Stimulated activated CD8-positive, alpha-beta memory T cell treated with anti-CD3 and anti-CD28 coated beads, Interleukin-15, amount 100 ng/mL, for 4 hours (primary cell): Measurements from ENCODE around the gene MICA.
"Not testable (repeated sequence)": the region's sequence is repeated elsewhere in the genome, so short reads cannot be mapped to it uniquely, and the experiment has no call there.

Experiments used
- DNase-seq, 2 donors: peaks; one replicate each; pipeline ENCODE4 v3.0.0-alpha.2; 2020; ENCODE audit warnings: low read depth in 2 of 2

MICA gene

DNA sequence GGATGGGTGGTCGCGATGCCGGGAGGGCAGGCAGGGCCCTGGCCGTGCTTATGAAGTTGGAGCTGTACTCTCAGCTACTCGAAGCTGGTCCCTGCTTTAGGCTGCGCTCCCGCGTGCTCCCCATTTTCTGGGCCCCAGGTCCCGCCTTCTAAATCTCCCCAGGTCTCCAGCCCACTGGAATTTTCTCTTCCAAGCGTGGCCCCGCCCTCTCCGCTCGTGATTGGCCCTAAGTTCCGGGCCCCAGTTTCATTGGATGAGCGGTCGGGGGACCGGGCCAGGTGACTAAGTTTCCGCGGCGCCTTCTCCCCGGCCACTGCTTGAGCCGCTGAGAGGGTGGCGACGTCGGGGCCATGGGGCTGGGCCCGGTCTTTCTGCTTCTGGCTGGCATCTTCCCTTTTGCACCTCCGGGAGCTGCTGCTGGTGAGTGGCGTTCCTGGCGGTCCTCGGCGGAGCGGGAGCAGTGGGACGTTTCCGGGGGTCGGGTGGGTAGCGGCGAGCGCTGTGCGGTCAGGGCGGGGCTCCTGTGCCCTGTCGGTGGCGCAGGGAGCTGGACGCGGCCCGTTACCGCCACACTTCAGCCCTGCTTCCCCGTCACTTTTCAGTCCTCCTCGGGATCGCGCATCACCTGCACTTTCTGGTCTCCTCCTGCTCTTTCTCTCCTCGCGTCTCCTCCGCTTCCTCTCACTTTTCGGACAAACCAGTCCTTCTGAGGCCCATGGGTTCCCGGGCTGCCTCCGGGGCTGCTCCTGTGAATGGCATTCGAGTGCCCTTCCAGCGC lies at the start of gene MICA:
MICA (plus strand) TSS at position 313 of the 778 bp plus-strand sequence; CDS start at position 351, 38 bp downstream.
- DNase-seq = peak; percentile 30 to 48

DNA sequence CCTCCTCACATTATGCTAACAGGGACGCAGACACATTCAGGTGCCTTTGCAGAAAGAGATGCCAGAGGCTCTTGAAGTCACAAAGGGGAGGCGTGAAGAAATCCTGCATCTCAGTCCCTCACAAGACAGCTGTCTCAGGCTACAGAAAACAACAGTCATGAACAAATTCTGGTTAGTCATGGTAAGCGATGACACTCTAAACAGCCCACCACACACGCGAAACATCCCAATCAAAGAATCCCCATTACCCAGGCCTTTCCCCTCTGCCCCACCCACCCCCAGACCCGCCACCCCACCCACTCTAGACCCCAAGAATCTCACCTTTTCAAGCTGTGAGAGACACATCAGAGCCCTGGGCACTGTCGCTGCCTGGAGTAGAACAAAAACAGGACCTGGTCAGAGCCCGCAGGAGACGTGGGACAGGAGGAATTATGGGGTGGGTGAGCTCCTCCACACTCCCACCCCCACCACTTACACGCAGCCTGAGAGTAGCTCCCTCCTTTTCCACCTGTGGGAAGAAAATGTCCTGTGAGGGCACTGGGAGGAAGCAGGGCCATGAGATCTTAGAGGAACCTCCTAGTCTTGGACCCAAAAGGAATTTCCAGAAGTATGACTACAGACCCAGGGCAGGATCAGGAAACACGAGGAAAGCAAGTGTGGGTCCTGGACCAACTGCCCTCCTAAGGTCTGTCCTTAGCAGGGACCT lies 49.1 kb upstream of the MICA start:
- DNase-seq = no peak

DNA sequence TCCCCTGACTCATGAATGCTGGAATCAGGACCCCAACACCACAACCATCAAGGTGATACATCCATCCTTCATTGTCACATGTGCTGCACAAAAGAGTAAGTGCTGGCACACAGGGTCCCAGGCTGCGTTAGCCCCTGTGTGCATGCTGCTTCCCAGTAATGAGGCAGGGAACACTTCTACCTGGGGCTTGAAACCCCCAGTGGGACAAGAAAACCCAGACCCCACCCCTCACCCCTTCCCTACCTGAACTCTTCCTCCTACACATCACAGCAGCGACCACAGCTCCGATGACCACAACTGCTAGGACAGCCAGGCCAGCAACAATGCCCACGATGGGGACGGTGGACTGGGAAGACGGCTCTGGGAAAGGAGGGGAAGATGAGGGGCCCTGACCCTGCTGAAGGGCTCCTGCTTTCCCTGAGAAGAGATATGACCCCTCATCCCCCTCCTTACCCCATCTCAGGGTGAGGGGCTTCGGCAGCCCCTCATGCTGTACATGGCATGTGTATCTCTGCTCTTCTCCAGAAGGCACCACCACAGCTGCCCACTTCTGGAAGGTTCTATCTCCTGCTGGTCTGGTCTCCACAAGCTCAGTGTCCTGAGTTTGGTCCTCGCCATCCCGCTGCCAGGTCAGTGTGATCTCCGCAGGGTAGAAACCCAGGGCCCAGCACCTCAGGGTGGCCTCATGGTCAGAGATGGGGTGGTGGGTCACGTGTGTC lies 48.4 kb upstream of the MICA start:
- no peak for DNase-seq

DNA sequence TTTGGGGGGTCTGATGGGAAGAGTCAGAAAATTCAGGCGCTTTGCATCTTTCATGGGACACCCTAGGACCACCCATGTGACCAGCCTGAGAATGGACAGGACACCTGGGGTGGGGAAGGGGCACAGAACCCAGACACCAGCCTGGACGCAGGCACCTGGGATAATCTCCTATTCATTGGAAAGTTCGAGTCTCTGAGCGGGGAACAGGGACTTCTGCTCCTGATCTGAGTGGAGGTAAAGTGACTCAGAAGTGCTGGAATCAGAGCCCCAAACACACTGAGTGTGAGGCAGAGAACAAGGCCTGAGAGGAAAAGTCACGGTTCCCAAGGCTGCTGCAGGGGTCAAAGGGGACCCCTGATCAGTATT lies 47.8 kb upstream of the MICA start:
- no peak for DNase-seq

DNA sequence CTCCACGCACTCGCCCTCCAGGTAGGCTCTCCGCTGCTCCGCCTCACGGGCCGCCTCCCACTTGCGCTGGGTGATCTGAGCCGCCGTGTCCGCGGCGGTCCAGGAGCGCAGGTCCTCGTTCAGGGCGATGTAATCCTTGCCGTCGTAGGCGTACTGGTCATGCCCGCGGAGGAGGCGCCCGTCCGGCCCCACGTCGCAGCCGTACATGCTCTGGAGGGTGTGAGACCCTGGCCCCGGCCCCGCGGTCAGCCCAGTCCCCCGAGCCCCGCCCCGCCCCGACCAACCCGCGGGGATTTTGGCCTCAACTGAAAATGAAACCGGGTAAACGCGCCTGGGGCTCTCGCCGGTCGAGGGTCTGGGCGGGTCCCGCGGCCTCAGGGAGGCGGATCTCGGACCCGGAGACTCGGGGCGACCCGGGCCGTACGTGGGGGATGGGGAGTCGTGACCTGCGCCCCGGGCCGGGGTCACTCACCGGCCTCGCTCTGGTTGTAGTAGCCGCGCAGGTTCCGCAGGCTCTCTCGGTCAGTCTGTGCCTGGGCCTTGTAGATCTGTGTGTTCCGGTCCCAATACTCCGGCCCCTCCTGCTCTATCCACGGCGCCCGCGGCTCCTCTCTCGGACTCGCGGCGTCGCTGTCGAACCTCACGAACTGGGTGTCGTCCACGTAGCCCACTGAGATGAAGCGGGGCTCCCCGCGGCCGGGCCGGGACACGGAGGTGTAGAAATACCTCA lies 47.0 kb upstream of the MICA start:
- no peak for DNase-seq

DNA sequence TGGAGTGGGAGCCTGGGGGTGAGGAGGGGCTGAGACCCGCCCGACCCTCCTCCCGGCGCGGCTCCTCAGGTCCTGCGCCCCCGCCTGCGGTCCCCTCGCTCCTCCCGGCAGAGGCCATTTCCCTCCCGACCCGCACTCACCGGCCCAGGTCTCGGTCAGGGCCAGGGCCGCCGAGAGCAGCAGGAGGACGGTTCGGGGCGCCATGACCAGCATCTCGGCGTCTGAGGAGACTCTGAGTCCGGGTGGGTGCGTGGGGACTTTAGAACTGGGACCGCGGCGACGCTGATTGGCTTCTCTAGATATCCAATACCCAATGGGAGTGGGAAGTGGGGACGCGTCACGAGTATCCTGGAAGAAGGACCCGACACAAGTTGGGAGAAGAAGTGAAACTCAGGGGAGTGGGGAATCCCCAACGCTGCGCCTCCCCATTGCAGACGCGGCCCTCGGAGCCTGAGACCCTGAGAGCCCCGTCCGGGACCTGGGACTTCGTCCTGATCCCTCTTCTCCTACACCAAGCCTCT lies 46.4 kb upstream of the MICA start, which contains the start of gene HLA-B:
HLA-B (minus strand) TSS at position 234 of the 521 bp plus-strand sequence; CDS start at position 213, 21 bp downstream.
- DNase-seq = peak; percentile 48 to 63

DNA sequence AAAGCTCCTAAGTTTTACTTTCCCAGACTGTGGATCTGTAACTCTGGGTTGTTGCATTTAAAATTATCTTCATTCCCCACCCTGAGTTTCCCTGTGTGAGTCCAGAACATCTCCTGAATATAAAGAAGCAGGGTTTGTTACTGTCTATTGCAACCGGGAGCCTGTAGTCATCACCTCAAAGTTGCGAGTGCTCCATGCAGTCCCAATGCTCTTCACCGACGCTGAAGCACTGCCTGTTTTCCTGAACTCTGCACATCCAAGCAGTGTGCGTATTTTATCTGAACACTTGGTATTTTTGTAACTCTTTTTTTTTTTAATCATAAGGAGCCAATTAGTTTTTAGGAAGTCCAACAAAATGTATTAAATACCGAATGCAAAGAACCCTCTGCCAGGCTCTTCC lies 45.5 kb upstream of the MICA start:
- no peak for DNase-seq

DNA sequence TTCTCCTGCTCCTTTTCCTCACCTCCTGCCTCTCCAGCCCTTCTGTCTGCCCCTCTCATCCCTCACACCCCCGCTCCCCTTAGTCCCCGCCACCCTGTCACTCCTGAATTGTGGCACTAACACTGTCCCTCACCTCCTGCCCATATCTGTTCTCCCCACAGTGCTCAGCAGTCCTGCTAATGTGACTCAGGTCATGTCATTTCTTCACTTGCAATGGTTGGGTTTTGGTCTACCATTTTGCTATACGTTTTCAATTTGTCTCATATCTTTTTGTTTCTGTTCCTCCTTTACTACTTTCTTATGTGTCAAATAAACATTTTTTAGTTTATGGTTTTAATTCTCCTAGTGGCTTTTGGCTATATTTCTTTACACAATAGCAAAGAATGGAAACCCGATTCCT lies 45.1 kb upstream of the MICA start:
- DNase-seq = no peak

DNA sequence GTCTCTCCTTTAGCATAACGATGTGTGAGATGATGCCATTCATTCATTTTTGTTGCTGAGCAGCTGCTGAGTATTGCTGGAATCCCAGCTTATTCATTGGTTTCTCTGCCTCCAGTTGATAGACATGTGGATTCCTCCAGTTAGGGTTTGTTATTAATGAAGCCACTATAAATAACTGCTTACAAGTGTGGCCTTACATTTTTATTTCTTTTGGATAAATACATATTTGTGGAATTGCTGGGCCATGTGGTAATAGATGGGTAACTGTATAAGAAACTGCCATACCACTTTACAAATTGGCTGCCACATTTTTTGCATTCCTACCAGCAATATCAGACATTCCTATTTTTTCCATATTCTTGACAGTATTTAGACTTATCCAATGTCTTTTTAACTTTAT lies 43.8 kb upstream of the MICA start:
- DNase-seq = no peak

DNA sequence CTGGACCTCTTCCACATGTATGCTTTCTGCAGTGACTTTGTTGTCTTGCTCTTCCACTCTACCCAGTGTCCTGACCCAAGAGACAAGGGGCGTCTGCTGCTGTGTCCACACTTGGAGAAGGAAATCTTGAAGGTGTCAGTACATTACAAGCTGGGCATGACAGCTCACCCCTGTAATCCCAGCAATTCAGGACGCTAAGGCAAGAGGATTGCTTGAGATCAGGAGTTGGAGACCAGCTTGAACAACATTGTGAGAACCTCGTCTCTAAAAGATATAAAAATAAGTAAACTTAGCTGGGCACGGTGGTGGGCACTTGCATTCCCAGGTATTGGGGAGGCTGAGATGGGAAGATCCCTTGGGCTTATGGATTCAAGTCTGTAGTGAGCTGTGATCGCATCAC lies 40.6 kb upstream of the MICA start:
- DNase-seq = no peak

DNA sequence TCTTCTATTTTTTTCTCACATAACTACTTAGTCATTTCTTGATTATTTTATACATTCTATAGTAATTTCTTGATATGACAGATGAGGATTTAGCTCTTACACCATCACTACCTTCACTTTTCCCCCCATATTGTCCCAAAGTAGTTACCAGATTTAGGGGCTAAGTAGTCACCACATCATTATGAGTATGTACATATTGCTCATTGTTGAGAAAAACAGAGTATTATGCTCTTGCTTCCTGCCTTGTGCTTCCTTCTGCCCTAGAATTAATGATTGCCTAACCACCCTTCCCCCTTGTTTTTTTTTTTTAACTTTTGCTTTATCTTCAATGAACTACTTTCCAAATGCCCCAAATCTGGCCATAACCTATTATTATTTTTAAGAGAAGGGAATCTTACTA lies 39.6 kb upstream of the MICA start:
- no peak for DNase-seq

DNA sequence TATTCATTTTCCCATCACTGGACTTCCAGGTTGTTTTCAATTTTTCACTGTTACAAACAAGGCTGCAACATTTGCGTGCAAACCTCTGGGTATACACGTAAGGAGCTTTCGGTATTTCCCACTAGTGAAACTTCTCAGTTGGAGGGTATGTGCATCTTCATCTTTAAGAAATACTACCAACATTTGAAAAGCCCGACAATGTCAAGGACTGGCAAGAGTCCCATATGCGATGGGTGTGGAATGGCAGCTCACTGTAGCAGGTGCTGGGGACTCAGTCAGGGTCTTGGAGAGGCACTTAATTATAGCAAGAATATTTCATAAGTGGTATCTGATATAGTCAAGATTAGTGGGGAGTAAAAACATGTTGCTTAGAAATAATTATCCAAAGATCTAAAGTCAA lies 37.5 kb upstream of the MICA start:
- no peak for DNase-seq

DNA sequence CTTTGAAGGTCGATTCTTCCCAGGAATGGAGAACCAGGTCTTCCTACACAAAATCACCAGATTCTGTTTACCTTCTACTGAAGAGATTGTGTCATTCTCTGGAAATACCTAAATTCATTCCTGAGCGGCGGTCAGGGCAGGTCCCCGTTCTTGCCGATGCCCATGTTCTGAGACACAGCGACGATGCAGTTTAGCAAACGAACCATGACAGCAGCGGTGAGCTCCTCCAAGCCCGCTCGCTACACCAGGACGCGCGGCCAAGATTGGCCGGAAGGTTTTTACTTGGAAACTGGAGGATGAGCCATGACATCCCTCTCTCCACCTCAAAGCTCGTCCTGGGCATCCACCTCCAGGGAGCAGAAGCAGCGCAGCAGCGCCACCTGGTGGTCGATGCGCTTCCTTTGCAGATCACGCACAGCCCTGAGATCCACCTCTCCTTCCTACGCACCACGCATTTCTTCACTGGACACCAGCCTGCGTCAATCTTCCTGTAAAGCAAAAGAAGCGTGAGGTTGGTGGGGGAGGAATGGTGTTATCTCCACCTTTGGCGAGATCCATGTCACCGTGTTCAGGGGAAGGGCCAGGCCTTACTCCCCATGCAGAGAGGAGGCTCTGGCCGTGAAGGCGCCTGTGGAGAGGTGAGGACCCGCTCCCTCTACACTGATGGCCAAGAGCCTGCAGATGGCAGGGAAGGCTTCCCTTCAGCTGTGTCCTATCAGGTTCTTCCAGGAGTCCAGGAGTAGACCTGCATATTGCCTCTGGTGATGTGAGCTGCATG lies 36.5 kb upstream of the MICA start:
- peak; percentile 54 to 68 for DNase-seq

DNA sequence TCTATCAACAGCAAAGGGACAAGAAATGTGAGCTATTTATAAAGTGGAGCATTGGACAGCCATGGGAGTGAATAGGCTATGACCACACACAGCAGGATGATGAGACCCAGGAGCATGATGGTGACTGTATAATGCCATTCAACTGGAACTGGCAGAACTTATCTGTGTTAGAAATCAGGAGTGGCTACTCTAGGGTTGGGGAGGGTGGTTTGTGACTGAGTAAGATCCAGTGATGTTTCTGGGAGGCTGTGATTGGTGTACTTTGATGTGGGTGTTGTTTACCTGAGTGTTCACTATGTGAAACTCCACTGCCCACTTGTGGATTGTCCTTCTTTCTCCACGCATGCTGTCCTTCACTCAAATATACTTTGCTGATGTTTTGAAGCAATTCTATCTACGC lies 34.9 kb upstream of the MICA start:
- no peak for DNase-seq

DNA sequence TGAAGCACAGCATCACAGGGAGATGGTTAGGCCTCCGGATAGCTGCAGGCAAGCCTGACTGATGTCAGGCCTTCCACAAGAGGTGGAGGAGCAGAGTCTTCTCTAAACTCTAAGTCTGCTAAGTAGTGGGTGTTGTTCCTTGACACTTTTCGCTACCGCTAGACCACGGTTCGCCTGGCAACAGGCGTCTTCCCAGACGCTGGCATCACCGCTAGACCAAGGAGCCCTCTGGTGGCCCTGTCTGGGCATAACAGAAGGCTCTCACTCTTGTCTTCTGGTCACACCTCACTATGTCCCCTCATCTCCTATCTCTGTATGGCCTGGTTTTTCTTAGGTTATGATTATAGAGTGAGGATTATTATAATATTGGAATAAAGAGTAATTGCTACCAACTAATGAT lies 29.3 kb upstream of the MICA start:
- not testable (repeated sequence) for DNase-seq

DNA sequence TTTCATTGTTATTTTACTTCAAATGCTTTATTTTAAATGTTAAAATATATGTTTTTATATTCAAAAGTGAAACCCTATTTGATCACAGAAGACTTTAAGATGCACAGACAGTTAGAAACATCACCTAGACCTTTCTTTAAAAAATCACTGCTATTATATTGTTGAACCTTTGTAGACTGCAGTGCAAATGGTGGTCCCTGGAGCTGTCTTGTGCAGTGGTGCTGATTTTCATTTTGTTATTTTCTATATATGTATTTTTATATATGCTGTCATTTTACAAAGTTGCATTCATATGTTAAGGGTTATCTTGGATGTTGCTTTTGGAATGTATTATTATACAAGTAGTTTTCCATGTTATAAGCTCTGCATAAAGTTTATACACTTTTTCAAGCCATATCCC lies 27.7 kb upstream of the MICA start:
- DNase-seq = no peak

DNA sequence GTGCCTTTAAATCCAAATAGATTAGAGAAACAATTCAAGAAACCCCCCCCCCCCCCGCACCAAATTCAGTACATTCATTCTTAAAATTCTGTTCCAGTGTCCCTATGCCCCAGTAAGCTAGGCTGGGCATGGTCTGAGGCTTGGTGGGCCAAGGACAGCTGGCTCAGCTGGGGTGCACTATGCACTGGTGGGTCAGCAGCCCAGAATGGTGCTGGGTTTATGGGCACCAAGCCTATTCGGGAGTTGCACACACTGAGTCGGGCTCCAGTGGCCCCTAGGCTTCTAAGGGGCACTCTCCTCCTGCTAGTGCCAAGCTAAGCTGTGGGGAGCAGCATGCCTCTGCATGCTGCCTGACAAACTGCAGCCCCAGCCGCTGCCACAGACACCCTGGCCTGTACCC lies 26.4 kb upstream of the MICA start:
- no peak for DNase-seq

DNA sequence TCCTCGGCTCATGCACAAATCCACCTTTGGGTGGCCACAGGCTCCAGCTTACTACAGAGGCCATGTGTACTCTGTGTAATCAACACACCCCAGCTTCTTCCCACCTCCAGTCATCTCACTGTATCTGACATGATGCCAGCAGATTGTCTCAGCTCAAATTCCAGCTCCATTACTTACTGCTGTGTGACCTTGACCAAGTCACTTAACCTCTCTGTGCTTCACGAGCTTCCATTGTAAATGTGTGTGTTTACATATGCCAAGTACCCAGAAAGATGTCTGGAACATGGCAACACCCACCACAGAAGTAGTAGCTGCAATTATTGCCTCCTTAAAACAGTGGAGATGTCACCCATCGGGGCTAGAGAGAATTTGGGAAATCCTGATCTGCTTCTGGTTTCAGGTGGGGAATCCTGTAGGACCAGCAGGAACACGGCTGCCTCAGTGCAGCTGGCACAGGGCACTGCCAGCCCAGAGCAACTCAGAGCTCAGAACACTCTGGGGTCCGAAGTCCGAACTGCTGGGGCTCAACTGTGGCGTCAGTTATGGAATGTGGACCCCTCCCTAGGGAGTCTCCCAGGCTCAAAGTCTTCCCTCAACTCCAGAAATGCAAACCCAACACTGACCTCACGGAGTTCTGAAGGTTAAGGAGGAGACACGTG lies 25.2 kb upstream of the MICA start:
- no peak for DNase-seq

DNA sequence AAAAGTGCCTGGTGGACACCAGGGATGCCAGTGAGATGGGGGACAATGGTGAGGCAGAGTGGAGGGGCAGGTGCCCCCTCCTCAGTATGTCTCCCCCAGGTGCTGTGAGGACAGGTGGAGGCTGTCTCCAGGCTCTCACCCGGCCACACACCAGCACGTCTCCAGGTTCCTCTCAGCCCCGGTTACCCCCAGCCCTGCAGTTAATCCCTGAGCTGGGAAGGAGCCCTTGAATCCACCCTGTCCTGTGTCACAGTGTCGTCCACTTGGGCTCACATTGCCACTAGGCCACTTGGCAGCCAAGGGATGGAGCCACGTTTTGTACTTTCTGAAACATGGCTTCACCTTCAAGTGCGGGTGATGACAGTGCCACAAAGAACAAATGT lies 24.7 kb upstream of the MICA start:
- no peak for DNase-seq

DNA sequence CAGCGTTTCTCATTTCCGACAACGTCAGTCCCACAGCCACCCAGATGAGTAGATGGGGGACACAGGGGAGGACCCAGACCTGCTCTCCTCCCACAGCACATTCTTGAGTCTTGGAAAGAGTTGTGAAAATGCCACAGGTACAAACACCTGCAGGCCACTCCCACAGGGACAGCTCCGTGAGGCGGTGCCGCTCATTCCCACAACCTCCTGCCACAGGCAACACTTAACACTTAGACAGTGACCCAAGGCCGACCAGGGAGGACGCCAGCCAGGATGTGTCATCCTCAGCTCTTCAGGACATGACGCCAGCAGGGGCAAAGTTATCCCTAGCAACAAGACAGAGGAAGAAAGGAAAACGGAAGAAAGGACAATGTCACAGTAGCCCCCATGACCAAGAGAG lies 23.5 kb upstream of the MICA start:
- DNase-seq = no peak

DNA sequence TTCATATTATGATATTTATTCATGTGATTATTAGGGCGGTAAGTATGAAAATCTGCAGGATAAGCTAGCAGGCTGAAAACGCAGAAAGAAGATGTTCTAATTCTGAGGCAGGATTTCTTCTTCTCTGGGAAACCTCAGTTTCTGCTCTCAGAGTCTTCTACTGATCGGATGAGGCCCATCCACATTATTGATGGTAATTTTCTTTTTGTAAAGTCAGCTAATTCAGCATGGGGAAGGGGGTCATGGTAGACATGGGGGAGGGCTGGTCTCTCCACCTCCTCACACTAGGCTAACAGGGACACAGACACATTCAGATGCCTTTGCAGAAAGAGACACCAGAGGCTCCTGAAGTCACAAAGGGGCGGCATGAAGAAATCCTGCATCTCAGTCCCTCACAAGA lies 21.7 kb upstream of the MICA start:
- no peak for DNase-seq
